ENCODE results near the gene TIGD6. TPM values are rescaled to one million over a fixed set of nuclear protein-coding genes. Genes with fewer than 3 reads are reported as not detected.
"Not testable (repeated sequence)": the region's sequence is repeated elsewhere in the genome, so short reads cannot be mapped to it uniquely, and the experiment has no call there.

Gene TIGD6
- total and polyA plus RNA-seq, 5 experiments from 2014 or later = 2.7 to 6.3 (median 4.5) TPM

GRCh38 chr5:149943177-149943949, 57.1 kb downstream of the TIGD6 start:
- H3K27me3 Mint-ChIP-seq, ATAC-seq, H3K36me3 Mint-ChIP-seq, H3K4me3 Mint-ChIP-seq, H3K27ac Mint-ChIP-seq, H3K9me3 Mint-ChIP-seq, POLR2A ChIA-PET, H3K4me1 Mint-ChIP-seq, DNase-seq: not testable (repeated sequence)

Other genes with a start within 250 kb of the TIGD6 start
- not detected for gene PDE6A, start 55.9 kb downstream of the TIGD6 start, total RNA-seq
- not detected for gene PDE6A, start 55.9 kb downstream of the TIGD6 start, polyA plus RNA-seq
- gene SLC26A2, start 39.9 kb downstream of the TIGD6 start, total RNA-seq = 10 to 100 TPM; 14.7 to 16.9 TPM
- 1 to 10 TPM; 2.5 to 3.0 (median 2.6) TPM for gene SLC26A2, start 39.9 kb downstream of the TIGD6 start, polyA plus RNA-seq
- 10 to 100 TPM; 33.8 to 36.5 TPM for gene HMGXB3, start 85 bp upstream of the TIGD6 start, total RNA-seq
- gene HMGXB3, start 85 bp upstream of the TIGD6 start, polyA plus RNA-seq = 10 to 100 TPM in 1 of 3 donors, 1 to 10 TPM in 2; 4.6 to 13.1 (median 6.1) TPM
- 1 to 10 TPM; 1.0 to 1.5 TPM for gene CSF1R, start 85.9 kb upstream of the TIGD6 start, total RNA-seq
- under 1 TPM; 0.07 to 0.82 (median 0.55) TPM for gene CSF1R, start 85.9 kb upstream of the TIGD6 start, polyA plus RNA-seq
- under 1 TPM; 0.47 to 0.49 TPM for gene PDGFRB, start 155.2 kb upstream of the TIGD6 start, total RNA-seq
- under 1 TPM in 2 of 3 donors, not detected in 1; 0.31 to 0.57 TPM for gene PDGFRB, start 155.2 kb upstream of the TIGD6 start, polyA plus RNA-seq
- not detected for gene CDX1, start 166.1 kb upstream of the TIGD6 start, total RNA-seq
- not detected for gene CDX1, start 166.1 kb upstream of the TIGD6 start, polyA plus RNA-seq
- not detected for gene SLC6A7, start 189.4 kb upstream of the TIGD6 start, total RNA-seq
- gene SLC6A7, start 189.4 kb upstream of the TIGD6 start, polyA plus RNA-seq = not detected